NB4 (cell line): Measurements from ENCODE around the gene SLC12A6.

ENCODE experiments used
- CTCF ChIP-seq: IDR thresholded peaks from one replicate; pipeline ENCODE4 v1.5.1; 2012; ENCODE audit warnings: low read depth, low read length
- MYC ChIP-seq: IDR thresholded peaks from 2 replicates; pipeline ENCODE4 v1.6.1; 2011; ENCODE audit warnings: low read depth, low read length
- POLR2A ChIP-seq: IDR thresholded peaks from 2 replicates; pipeline ENCODE4 v1.6.1; 2011; ENCODE audit warnings: mild to moderate bottlenecking; ENCODE audit not compliant: insufficient read length; ENCODE audit errors: extremely low read depth

- TF ChIP-seq CTCF = no peak
- TF ChIP-seq MYC = no peak
- TF ChIP-seq POLR2A = no peak
These were observed 151.9 kb downstream of the SLC12A6 start for GRCh38 chr15:34185666-34186065.
